Stromal cell of bone marrow (primary cell): ENCODE results near the gene COA5.
"Not testable (repeated sequence)": the region's sequence is repeated elsewhere in the genome, so short reads cannot be mapped to it uniquely, and the experiment has no call there.

ENCODE experiments used
- DNase-seq: peaks from one replicate; pipeline ENCODE4 v3.0.0-alpha.2; 2012; ENCODE audit warnings: low read depth

Gene COA5

DNA sequence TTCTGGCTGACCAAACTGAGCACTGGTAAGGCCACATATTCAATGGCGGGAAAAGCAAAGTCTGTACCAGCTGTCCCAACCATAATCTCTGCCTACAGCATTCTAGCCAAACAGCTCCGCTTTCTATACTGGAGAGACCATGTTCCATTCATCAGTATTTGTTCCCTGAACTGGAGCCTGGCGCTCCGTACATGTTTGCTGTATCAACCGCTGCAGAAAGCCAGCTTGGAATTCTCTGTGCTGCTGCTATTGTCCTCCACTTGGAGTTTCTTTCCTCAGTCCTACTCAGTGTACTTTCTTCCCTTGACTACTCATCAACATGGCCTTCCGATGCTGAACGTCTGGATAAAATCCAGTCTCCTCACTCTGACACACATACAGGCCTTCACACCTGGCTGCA lies 1.9 kb downstream of the COA5 start:
- no peak for DNase-seq

DNA sequence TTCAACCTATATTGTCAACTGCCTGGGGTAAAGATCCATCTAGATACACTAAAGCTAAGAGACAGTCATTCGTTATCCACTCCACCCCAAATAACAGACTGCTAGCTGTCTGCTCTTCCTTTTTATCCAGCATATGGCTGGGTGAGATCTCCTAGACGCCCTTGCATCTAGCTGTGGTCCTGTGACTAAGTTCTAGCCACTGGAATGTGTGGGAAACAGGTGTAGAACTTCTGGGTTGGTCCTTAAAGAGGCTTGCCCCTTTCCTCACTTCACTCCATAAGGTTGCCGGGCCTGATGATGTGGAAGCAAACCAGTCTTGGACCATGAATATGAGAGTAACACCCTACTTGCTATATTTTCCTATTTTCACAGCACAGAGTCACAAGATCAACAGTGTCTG lies 3.2 kb downstream of the COA5 start:
- DNase-seq, result no peak

DNA sequence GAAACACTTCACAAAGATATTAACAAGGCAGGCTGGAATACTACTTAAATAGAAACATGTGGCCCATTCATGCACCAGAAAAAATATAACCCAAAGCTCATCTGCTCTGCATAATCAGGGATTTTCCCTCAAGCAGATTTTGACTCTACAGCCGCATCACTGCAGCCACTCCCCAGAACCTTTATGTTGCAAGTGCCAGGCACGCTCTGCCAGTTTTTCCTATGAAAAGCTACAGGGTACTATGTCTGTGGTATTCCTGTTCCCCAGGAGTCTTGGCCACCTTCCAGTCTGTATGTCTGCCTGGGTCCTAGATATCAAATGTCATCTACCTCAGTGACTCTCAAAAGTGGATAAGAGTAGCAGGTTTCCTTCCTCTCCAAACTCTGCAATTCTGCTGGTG lies 3.8 kb downstream of the COA5 start:
- DNase-seq, result no peak

DNA sequence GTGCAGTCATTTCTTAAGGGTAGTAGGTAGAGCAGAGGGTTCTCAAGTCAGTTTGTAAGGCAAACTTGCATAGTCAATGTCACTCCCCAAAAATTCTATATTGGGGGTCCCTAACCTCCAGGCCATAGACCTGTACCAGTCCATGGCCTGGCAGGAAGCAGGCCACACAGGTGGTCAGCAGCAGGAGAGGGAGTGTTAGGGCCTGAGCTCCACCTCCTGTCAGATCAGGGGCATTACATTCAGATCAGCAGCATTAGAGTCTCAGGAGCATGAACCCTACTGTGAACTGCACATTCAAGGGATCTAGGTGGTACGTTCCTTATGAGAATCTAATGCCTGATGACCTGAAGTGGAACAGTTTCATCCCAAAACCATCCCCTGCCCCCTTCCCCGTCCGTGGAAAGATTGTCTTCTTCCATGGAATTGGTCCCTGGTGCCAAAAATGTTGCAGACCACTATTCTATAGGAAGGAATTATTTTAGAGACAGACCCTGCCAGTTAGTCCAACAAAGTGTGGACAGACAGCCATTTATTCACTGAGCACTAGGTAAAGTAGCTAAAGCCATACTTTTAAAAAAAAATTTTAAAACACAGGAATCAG lies 6.7 kb downstream of the COA5 start:
- no peak for DNase-seq

DNA sequence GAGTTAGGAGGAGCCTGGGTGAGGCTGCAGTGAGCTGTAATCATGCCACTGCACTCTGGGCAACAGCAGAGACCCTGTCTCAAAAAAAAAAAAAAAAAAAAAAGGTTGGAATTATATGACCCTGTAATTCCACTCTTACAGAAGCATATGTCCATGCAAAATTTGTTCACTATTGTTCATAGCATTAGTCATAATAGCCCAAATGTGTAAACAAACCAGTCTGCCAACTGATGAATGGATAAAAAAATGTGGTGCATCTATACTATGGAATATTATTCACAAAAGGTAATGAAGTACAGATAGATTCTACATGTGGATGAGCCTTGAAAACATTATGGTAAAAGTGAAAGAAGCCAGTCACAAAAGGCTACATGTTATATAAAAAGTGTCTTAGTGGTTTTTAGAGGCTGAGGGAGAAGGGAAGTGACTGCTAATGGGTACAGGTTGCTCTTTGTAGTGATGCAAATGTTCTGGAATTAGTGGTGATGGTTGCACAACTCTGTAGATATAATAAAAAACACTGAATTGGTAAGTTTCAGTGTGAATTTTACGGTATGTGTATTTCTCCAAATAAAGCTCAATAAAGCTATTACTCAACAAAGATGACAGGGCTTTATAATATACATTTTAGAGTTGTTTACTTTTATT lies 9.4 kb downstream of the COA5 start:
- peak; percentile 12 for DNase-seq

DNA sequence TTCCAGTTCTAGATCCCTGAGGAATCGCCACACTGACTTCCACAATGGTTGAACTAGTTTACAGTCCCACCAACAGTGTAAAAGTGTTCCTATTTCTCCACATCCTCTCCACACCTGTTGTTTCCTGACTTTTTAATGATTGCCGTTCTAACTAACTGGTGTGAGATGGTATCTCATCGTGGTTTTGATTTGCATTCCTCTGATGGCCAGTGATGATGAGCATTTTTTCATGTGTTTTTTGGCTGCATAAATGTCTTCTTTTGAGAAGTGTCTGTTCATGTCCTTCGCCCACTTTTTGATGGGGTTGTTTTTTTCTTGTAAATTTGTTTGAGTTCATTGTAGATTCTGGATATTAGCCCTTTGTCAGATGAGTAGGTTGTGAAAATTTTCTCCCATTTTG lies 13.6 kb downstream of the COA5 start:
- not testable (repeated sequence) for DNase-seq

DNA sequence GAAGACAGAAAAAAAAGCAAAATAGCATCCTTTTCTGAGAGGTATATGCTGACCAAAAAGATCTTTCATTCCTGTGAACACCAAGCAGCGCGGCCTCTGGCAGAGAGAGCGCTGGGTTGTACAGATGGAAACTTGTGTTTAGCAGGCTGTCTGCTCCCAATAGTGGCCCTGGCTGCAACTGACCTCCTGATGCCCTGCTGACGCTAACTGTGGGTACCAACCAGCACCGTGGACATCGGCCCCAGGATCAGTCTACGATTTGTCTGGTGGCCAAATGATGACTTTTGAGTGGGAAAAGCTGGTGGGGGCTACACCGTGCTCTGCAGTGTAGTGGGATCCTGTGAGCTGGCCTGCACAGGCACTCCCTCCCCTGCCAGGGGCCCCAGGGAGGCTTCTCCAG lies 15.7 kb downstream of the COA5 start:
- no peak for DNase-seq

DNA sequence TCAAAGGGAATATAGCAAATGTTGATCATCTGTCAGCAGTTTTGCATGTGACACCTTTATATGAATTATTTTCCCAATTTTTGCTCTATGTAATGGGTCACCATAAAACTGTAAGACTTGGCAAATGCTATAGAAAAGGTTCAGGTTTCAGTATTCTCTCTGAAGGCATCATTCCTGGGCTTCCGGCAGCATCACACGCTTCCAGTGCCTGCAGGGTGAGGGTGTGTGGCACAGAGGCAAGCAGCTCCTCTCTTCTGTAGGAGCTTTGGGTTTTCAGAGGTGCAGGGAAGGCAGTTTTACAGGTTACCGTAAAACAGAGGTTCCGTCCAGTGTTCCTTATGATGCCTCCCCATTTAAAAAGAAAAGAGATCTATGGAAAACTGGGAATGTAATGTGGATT lies 18.8 kb downstream of the COA5 start:
- no peak for DNase-seq

DNA sequence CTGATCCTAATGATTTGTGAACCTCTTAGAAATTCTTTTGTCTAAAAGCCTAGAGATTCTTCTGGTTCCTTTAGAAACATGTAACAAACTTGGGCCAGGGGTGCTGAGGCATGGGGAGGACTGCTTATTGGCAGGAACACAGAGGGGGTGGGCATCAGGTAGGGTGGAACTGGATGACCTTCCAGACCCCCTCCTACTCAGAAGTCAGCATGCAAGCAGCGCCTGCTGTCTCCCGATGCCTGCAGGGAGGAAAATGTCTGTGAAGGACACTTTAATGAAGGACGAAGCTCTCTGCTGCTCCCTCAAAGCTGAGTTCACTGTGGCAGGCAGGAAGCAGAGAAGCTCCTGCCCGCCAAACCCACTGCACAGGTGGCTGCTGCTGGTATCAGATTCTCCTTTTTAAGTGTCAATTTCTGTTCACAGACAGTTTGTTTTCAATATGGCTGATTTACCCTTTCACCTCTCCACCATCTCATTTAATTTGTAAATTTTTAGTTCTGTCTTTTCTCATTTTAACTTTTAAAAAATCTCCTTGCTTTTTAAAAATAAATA lies 19.4 kb downstream of the COA5 start:
- no peak for DNase-seq

DNA sequence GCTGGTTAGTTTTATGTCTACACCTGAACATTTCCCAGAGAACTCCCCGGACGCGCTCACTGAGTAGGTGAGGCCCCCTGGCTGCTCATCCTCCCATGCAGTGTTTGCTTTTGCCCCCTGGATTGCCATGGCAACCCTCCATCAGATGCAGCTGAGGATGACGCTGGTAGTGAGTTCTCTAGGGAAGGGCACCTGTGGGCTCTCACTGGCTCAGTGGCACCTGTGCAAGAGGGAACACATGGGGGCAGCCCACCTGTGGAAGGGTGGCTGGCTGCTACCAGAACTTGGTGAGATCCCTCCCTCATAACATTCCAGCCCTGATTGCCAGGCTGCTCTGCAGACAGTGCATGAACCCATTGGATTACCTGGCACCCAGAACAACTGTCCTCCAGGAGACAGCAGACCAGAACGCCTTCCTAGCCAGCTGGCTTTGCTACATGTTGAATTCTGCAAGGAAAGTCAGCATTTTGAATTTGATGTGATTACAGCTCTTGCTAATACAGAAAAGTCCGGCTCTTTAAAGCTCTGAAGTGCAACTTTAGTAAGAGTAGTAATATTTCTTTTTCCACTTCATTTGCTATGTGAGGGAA lies 21.7 kb downstream of the COA5 start:
- no peak for DNase-seq

DNA sequence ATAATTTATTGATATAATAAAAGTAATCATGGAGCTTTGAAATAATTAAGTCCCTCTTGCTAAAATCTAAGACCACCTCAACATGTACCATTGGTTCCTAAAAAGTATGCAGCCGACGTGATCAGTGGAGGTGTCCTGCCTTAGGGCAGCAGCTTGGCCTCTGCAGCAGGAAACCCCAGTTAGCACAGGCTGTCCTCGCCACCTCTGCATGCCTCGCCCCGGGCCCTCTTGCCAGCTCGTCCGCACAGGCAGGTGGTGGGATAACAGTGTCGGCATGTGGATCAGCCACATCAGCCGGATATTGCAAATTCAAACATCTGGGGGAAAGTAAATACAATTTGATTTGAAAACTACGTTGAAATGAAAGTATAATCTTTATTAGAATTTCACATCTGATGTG lies 22.9 kb downstream of the COA5 start:
- no peak for DNase-seq

DNA sequence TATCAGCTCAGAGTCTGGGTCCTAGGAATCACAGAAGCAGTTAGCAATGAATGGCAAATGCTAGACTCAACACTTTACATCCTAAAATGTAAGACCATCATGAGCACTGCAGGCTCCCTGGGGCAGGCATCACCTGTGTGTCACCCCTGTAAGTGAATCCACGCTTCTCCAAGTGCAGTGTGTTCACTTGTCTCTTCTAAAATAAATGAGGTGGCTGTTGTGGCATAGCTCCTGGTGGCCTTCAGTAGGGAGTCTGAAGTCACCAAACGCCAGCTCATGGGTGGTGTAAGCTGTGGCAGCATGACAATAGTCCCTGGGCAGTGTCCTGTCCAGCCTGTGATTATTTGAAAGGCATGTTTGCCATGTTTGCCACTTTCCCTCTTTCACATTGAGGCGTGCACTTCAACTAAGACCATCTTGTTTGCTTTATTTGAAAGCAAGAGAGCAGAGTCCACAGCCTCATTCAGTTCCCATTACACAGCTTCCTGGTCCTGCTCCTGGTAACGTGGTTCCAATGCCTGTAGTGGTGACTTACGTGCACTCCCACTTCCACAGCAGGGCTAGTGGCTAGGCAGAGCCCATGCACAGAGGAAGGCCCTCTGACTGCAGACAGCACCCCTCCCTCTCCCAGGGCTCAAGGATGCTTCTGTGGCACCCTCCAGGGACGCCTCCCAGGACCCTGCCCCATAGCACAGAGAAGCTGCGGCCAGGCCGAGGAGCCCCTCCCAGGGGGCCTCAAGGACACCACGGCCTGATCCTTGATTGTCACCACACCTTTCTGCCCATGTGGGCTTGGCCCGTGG lies 24.3 kb downstream of the COA5 start:
- no peak for DNase-seq

DNA sequence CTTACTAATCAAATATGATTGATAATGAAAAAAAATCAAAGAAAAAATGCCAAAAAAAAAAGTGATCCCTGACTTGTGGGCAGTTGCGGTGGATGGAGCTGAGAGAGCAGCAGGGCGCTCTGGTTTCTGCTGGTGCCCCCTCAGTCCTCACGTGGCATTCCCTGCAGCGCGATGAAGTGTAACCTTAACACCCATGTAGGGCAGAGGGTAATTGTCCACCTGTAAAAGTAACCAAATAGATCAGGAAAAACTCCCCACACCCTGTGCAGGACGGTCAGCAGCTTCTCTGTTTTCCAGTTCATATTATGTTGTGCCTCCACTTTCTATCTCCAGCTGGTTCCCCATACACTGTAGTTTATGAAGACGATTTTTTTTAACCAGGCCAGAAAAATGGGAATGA lies 25.0 kb downstream of the COA5 start:
- no peak for DNase-seq

DNA sequence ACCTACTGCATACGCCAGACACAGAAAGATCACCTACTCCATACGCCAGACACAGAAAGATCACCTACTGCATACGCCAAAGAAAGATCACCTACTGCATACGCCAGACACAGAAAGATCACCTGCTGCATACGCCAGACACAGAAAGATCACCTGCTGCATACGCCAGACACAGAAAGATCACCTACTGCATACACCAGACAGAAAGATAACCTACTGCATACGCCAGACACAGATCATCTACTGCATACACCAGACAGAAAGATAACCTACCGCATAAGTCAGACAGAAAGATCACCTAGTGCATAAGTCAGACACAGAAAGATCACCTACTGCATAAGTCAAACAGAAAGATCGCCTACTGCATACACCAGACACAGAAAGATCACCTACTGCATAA lies 25.8 kb downstream of the COA5 start:
- no peak for DNase-seq

DNA sequence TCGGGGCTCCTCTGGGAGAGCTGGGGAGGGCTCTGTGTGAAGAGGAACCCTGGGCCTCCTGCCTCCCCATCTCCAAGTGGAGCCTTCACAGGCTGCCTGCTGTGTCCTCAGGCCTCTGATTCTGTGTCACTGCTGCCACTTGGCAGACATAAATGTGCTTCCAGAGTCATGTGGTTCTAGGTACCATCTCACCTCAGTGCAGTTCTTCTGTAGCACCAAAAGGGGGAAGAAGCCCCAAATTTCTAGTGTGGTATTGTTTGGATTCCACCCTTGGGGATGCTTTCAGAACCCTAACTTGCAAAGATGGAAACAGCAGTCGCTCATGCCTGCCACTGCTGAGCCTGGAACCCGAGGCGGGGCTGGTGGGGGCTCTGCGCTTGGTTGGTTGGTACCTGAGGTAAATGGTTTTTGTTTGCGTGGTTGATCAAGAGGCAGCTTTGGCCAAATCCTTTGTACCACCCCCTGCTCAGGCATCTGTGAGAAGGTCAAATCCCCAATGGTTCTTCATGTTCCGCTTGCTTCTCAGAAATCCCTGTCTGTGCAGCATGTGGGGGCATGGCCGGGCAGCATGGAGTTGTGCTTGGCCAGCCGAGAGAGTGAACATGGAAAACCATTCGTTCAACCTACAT lies 27.5 kb downstream of the COA5 start:
- no peak for DNase-seq

DNA sequence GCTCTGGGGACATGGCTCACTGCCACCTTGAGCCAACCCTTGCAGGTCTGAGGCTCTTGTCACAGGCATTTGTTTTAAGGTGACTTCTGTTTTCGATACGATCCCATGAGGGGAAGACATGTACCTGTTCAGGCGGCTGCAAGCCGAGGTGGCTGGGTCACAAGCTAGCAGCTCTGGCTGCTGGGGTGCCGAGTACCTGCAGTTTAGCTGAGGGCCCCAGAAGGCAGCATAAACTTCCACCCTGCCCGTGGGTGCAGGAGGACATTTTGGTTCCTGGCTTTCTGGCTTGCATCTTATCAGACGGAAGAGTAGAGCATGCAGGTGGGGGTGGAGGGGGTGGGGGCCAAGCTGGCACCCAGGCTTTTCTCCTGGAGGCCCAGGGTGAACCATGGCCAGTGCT lies 28.4 kb downstream of the COA5 start:
- DNase-seq, result no peak

DNA sequence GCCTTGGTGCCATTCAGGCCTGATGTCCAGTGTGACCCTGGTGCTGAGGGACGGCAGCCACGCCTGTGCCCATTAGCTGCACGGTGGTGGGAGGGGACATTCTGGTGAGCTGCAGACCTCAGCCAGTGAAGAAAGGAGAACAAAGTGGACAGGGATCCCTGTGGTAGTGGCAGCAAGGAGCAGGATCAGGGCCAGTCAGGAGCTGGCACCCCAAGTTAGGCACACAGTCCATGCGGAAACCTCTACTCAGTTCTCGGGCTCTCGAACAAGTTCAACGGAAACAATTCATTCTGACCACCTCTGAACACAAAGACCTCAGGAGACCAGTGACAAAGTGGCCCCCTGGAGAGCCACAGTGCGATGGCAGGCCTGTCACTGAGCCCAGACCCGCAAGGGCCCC lies 30.1 kb downstream of the COA5 start:
- DNase-seq, result no peak

DNA sequence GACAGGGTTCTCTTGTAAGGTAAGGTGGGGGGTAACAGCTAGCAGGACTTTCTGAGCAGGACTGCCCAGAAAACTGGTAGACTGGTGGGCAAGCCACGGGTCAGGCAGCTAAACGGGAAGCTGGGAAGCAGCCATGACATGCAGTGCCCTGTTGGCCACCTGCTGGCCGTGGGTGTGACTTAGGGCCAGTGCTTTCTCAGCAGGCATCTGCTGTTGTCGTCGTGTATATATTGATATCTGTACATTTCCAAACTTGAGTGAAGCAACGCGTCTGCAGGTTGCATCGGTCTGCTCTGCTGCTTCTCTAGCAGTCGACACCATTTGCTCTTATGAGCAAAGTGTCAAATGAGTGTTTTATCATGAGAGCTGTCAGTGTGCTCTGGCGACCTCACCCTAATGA lies 31.0 kb downstream of the COA5 start:
- DNase-seq, result no peak

DNA sequence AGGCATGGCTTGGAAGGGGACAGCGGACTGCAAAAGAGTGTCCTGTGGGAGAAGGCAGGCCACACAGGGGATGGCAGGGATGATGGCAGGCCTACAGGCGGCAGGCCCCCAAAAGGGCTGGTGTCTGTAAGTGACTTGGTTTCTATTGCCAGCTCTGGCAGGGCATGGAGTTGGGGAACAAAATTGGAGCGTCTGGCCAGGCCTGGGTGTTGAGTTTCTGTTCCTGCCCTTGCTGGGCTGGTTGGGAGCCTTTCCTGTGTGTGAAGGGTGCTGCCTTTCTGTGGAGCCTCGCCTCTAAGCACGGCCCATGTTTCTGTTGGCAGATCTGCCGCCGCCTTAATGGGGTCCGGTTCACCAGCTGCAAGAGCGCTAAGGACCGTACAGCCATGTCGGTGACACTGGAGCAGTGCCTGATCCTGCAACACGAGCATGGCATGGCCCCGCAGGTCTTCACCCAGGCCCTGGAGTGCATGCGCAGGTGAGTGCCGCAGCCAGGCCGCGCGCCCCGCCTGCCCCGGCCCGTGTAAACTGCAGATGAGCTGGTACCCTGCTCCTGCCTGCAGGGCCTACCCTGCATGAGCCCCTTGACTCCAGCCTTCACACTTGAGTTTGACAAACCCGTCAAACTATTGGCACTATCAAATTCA lies 31.5 kb downstream of the COA5 start:
- no peak for DNase-seq

DNA sequence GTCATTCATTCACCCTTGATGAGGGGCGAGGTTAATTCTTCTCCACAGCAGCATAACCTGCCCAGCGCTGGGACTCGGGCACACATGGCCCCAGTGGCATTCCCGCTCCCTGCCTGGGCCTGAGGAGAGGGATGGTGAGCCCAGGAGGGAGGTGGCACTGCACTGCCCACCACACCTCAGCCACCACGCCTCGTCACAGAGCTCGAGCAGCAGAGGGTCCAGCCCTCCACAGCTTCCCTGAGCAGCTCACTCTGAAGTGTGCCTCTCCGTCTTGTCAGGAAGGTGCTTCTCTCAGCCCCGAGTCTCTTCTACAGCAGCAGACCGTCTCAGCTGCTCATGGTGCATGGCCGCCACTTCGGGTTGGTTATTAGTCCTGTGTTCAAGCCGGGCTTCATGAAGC lies 34.9 kb downstream of the COA5 start:
- no peak for DNase-seq

DNA sequence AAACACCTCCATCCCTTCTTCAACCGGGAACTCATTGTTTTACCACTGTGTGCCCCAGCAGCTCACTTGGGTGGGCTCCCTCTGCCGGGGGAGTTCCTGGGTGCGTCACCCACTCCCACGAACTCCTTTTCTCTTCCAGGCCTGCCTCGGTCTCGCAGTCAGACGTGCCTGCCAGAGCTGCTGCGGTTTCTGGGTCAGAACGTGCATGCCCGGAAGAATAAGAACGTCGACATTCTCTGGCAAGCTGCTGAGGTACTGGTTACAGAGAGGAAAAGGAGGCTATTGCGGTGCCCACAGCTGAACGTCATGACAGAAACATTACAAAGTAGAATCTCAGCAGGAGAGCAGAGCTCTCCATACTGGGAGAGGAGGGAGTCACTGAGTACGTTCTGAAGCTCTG lies 35.6 kb downstream of the COA5 start:
- DNase-seq, result no peak

DNA sequence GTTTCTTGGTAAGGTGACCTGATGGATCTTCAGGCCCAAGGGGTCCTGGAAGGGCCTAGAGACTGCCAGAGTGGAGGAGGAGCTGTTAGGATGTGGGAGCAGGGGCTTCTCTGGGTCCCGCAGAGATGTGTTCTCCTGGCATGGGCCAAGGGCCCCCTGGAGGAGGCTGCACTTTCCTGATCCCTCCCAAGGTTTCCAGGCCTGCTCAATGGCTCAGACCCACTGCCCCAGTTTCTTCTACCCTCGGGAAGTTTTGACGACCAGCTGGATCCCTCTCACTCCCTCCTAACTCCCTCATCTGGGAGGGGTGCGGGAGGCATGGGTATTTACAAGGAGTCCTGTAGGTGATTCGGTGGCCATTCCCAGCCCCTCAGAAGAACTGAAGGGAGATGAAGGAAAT lies 36.1 kb downstream of the COA5 start:
- no peak for DNase-seq
